NCI-H460 (cell line): ENCODE data around the gene CERS1. TPM values are rescaled to one million over a fixed set of nuclear protein-coding genes. Genes with fewer than 3 reads are reported as not detected.

Source experiments
- DNase-seq: peaks from one replicate; pipeline ENCODE4 v3.0.0-alpha.2; 2016; ENCODE audit warnings: low read depth; ENCODE audit errors: extremely low read depth
- total RNA-seq: library from RNA; depleted of rRNA; stranded (reverse); fragments of >200 nt; shearing (Covaris generic); gene quantifications from 2 replicates; pipeline ENCODE4 v1.2.3, GENCODE V29; 2014

Gene CERS1
- total RNA-seq, 1 experiment from 2014 or later, result 5.2 TPM

GRCh38 chr19:18860302-18860700, 35.7 kb downstream of the CERS1 start:
- DNase-seq, result no peak

- DNase-seq, result no peak
Measured at GRCh38 chr19:18859676-18860301, 36.2 kb downstream of the CERS1 start.

- no peak for DNase-seq
Measured at GRCh38 chr19:18858906-18859646, 36.9 kb downstream of the CERS1 start.

- DNase-seq, result no peak
Measured at GRCh38 chr19:18857223-18857622, 38.7 kb downstream of the CERS1 start.

- DNase-seq, result no peak
Measured at GRCh38 chr19:18856385-18857126, 39.4 kb downstream of the CERS1 start.

- no peak for DNase-seq
Measured at GRCh38 chr19:18855647-18856384, 40.1 kb downstream of the CERS1 start.

- no peak for DNase-seq
Measured at GRCh38 chr19:18854982-18855381, 41.0 kb downstream of the CERS1 start.

GRCh38 chr19:18853755-18854427, 42.1 kb downstream of the CERS1 start:
- no peak for DNase-seq

GRCh38 chr19:18852648-18853047, 43.3 kb downstream of the CERS1 start:
- DNase-seq, result no peak

GRCh38 chr19:18851673-18852325, 44.2 kb downstream of the CERS1 start:
- DNase-seq, result no peak

GRCh38 chr19:18850471-18851375, 45.2 kb downstream of the CERS1 start:
- no peak for DNase-seq

GRCh38 chr19:18849838-18850400, 46.0 kb downstream of the CERS1 start:
- DNase-seq, result no peak

- no peak for DNase-seq
Measured at GRCh38 chr19:18848878-18849661, 46.9 kb downstream of the CERS1 start.

- no peak for DNase-seq
Measured at GRCh38 chr19:18847549-18848463, 48.2 kb downstream of the CERS1 start.

GRCh38 chr19:18846862-18847548, 49.0 kb downstream of the CERS1 start:
- peak; percentile 64 for DNase-seq

- DNase-seq, result no peak
Measured at GRCh38 chr19:18845961-18846360, 50.0 kb downstream of the CERS1 start.
